OCI-LY7 (cell line): ENCODE measurements around the gene EGFR.

Experiments
- CTCF ChIP-seq: fragments of 200-600 bp; sonication (generic); conservative IDR thresholded peaks from 2 replicates; pipeline ENCODE4 v1.5.1; 2014; ENCODE audit warnings: mild to moderate bottlenecking, antibody characterized with exemption, low read length, moderate library complexity, mixed read lengths
- EZH2phosphoT487 ChIP-seq: fragments of 200-600 bp; sonication (generic); IDR thresholded peaks from 2 replicates; pipeline ENCODE4 v1.6.1; 2018; ENCODE audit warnings: low read depth, borderline replicate concordance, mild to moderate bottlenecking, mixed run types, antibody characterized with exemption, low read length, moderate library complexity, mixed read lengths

- TF ChIP-seq CTCF (no peak), EZH2phosphoT487 (no peak)
Observed at GRCh38 chr7:55131142-55131929, 112.5 kb downstream of the EGFR start.
